Spleen (tissue), 11 donors: ENCODE measurements around the gene MSMB. TPM values are rescaled to one million over a fixed set of nuclear protein-coding genes. Genes with fewer than 3 reads are reported as not detected.
A peak's percentile ranks its signal among the peaks of the same experiment; 100 is the strongest.

Experiments
- DNase-seq: peaks from one replicate; pipeline ENCODE4 v3.0.0-alpha.2; 2020
- H3K27ac ChIP-seq, 8 donors: fragments of 200-600 bp; sonication (generic) in 7 of 8; 1 replicate in 4 of 8; 2 replicates in 4 of 8; pipeline versions ENCODE4 v1.5.0 to v1.8.0; 2016 to 2021; ENCODE audit warnings: inconsistent platforms in 4 of 8, mild to moderate bottlenecking in 4 of 8, moderate library complexity in 1 of 8
- H3K27me3 ChIP-seq, 7 donors: fragments of 200-600 bp; sonication (generic) in 6 of 7; replicated peaks in 1 of 7; 1 replicate in 4 of 7; 2 replicates in 3 of 7; pipeline versions ENCODE4 v1.5.0 to v1.8.0; 2016 to 2021; ENCODE audit warnings: inconsistent platforms in 3 of 7, mild to moderate bottlenecking in 1 of 7
- H3K36me3 ChIP-seq, 6 donors: fragments of 200-600 bp; sonication (generic) in 5 of 6; 1 replicate in 4 of 6; 2 replicates in 2 of 6; pipeline versions ENCODE4 v1.5.0 to v1.8.0; 2016 to 2021; ENCODE audit warnings: inconsistent platforms in 2 of 6
- H3K4me1 ChIP-seq, 6 donors: fragments of 200-600 bp; sonication (generic) in 5 of 6; 1 replicate in 3 of 6; 2 replicates in 3 of 6; pipeline versions ENCODE4 v1.5.0 to v1.8.0; 2016 to 2021; ENCODE audit warnings: inconsistent platforms in 3 of 6
- H3K4me3 ChIP-seq, 8 donors: fragments of 200-600 bp; sonication (generic) in 7 of 8; 1 replicate in 4 of 8; 2 replicates in 4 of 8; pipeline versions ENCODE4 v1.5.0 to v1.8.0; 2016 to 2021; ENCODE audit warnings: inconsistent platforms in 4 of 8, mild to moderate bottlenecking in 4 of 8, moderate library complexity in 2 of 8
- H3K9me3 ChIP-seq, 8 donors: fragments of 200-600 bp; sonication (generic) in 7 of 8; 1 replicate in 4 of 8; 2 replicates in 4 of 8; pipeline versions ENCODE4 v1.5.0 to v1.8.0; 2016 to 2021; ENCODE audit warnings: inconsistent platforms in 4 of 8
- POLR2A ChIP-seq, 3 donors: fragments of 450-650 bp; IDR thresholded peaks; one replicate each; pipeline ENCODE4 v1.5.1; 2017; ENCODE audit warnings: antibody characterized with exemption in 3 of 3, mild to moderate bottlenecking in 1 of 3
- POLR2AphosphoS5 ChIP-seq, 3 donors: sonication (generic); formaldehyde crosslinking; IDR thresholded peaks; one replicate each; pipeline ENCODE4 v1.5.1; 2017; ENCODE audit warnings: antibody characterized with exemption in 3 of 3
- WGBS, 5 donors: extraction: QIAGEN DNeasy Blood & Tissue Kit in 3 of 5; methylation state at CpG; one replicate each; pipeline versions ENCODE4 v1.1.5 to v1.1.7; 2013 to 2018; 5-methylcytosine and 5-hydroxymethylcytosine counted together
- intact Hi-C: fragments of 100-400 bp; cut with DNase I; formaldehyde crosslinking; loops from one replicate; pipeline ENCODE4 v1.15.0; 2023; ENCODE audit warnings: low total_unique reads
- polyA plus RNA-seq, 3 donors: library from polyadenylated mRNA; stranded (reverse); fragments of 200-250 nt; gene quantifications; one replicate each; pipeline ENCODE4 v1.2.1, GENCODE V29; 2013
- total RNA-seq, 7 donors: library from RNA; depleted of rRNA in 3 of 7; stranded (reverse); fragments of >200 nt in 3 of 7; fragmentation: NEBNext Ultra II Directional in 4 of 7; extraction: Animal tissue kit (Norgen Biotek cat#: 25700) in 4 of 7; gene quantifications; one replicate each; pipeline versions ENCODE4 v1.1.0 to v1.2.1, GENCODE V29; 2016 to 2021
- TF ChIP-seq, protein P1 (sequence below), 11 experiments: fragments of 200-600 bp in 7 of 11; fragments of 450-650 bp in 4 of 11; sonication (generic) in 4 of 11; IDR thresholded peaks in 8 of 11; conservative IDR thresholded peaks in 3 of 11; 1 replicate in 7 of 11; 2 replicates in 4 of 11; pipeline versions ENCODE4 v1.4.0 to v1.8.0; 2016 to 2021; ENCODE audit warnings: antibody characterized with exemption in 11 of 11, inconsistent platforms in 4 of 11, mild to moderate bottlenecking in 1 of 11
- donor health status: healthy with polysubstance abuse.
- donor health status: DM: no; HTN: no; CAD: no; lungs with moderate emphysema.
- donor health status: DM: no; HTN: no; CAD: no.
- donor health status: Bipolar disorder and iron deficiency.
- donor health status: healthy.
- donor health status: DM: no; HTN: no; CAD: no.
- donor health status: DM: yes; HTN: yes; CAD: no.

The MSMB gene
- total and polyA plus RNA-seq, 10 donors: not detected

DNA sequence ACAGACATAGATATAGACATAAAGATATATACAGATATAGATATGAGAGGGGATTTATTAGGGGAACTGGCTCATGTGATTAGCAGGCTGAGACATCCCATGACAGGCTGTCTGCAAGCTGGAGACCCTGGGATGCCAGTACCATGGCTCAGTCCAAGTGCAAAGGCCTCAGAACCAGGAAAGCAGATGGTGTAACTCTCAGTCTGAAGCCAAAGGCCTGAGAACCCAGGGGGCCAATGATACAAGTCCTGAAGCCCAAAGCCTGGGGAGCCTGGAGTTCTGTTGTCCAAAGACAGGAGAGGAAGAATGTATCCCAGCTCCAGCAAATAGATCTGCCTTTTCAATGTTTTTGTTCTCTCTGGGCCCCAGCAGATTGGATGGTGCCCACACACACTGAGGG lies 21.1 kb downstream of the MSMB start:
- intact Hi-C loops: no loop called here
- peak overlapping the region in 3 of 8 donors; percentile 9 to 40 (median 12) for H3K27ac ChIP-seq
- H3K4me1 ChIP-seq: peaks cover 51 to 100% (median 96%) of the 10 kb centered on the region in 6 donors

DNA sequence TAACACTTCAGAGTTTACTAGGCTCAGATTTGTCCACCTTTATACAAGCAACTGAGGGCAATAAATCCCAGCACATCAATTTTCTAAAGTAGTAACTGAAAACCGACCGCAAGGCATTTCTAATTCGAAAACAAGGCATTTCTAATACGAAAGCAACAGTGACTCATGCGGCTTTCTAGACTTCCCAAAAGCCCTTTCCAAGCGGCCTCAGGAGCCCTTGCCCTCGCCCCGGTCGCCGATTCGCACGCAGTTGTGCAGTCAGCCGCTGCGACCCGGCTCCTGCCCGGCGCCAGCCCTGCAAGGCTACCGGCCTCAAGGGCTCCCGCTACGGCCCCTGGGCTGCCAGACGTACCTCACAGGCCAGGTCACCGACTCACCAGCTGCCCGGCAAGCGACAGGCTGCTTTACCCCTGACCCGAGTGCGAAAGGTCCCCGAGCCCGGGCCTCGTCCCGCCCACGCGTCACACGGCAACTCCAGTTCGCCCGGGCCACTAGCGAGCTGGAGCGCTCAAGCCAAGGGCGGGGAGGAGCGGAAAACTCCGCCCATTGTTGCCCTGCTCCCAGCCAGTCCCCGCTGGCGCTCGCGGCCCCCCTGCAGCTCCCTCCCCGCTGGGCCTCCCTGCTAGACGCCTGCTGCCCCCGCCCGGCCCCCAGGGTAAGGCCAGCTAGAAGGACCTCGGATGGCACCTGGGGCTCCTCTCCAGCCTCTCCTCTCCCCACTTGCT lies 22.9 kb downstream of the MSMB start:
- TF ChIP-seq POLR2A (IDR thresholded peaks at IDR 0.05): peak in 1 of 3 donors; percentile 64
- TF ChIP-seq, protein P1, sequence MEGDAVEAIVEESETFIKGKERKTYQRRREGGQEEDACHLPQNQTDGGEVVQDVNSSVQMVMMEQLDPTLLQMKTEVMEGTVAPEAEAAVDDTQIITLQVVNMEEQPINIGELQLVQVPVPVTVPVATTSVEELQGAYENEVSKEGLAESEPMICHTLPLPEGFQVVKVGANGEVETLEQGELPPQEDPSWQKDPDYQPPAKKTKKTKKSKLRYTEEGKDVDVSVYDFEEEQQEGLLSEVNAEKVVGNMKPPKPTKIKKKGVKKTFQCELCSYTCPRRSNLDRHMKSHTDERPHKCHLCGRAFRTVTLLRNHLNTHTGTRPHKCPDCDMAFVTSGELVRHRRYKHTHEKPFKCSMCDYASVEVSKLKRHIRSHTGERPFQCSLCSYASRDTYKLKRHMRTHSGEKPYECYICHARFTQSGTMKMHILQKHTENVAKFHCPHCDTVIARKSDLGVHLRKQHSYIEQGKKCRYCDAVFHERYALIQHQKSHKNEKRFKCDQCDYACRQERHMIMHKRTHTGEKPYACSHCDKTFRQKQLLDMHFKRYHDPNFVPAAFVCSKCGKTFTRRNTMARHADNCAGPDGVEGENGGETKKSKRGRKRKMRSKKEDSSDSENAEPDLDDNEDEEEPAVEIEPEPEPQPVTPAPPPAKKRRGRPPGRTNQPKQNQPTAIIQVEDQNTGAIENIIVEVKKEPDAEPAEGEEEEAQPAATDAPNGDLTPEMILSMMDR (IDR thresholded peaks at IDR 0.05 in 8 of 11, conservative IDR thresholded peaks at IDR 0.05 in 3 of 11): peak in 7 of 11 experiments; percentile 14 to 55 (median 34)
- peak; percentile 90 to 97 (median 93) for TF ChIP-seq POLR2AphosphoS5 (IDR thresholded peaks at IDR 0.05)
- Histone ChIP-seq H3K4me3 (peak overlapping the region; percentile 46 to 76 (median 51)), H3K4me1 (peaks cover 52 to 100% (median 97%) of the 10 kb centered on the region in 6 donors), H3K9me3 (no peaks in the 10 kb centered on the region), H3K27ac (peak overlapping the region; percentile 64 to 95 (median 92)), H3K36me3 (peaks cover 0 to 17% (median 0%) of the 10 kb centered on the region in 6 donors), H3K27me3 (no peaks in the 10 kb centered on the region)
- intact Hi-C loops: no loop called here
- WGBS, 5 donors: 2 to 12% (median 4%) methylated on average over 17 to 49 of the region's 49 CpGs
- DNase-seq: peak; percentile 98

More for the DNA sequence above, 21.1 kb downstream of the MSMB start:
- Histone ChIP-seq H3K9me3 (no peaks in the 10 kb centered on the region), H3K36me3 (peaks cover 0 to 17% (median 0%) of the 10 kb centered on the region in 6 donors), H3K27me3 (no peaks in the 10 kb centered on the region), H3K4me3 (no peak overlapping the region)
- no peak for DNase-seq
- TF ChIP-seq, protein P1 (IDR thresholded peaks at IDR 0.05 in 8 of 11, conservative IDR thresholded peaks at IDR 0.05 in 3 of 11): no peak
- TF ChIP-seq POLR2A (IDR thresholded peaks at IDR 0.05): no peak
- TF ChIP-seq POLR2AphosphoS5 (IDR thresholded peaks at IDR 0.05): no peak

DNA sequence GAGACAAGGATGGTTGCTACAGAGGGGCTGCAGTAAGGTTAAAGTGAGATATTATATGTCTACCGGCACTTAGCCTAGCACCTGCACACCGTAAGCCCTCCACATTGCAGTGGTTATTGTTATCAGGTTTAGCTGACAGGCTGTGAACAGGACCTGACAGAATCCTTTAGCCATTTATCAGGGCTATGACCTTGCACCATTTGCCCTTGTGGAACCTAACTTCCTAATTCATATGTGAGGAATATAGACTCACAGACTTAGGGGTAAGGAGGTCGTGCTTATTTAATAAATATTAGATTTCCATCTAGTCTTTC lies 25.8 kb downstream of the MSMB start:
- Histone ChIP-seq H3K9me3 (no peaks in the 10 kb centered on the region), H3K4me3 (peak overlapping the region in 4 of 8 donors; percentile 49 to 76 (median 59)), H3K4me1 (peaks cover 39 to 100% (median 88%) of the 10 kb centered on the region in 6 donors), H3K27ac (peak overlapping the region in 7 of 8 donors; percentile 75 to 95 (median 92)), H3K36me3 (peaks cover 0 to 21% (median 12%) of the 10 kb centered on the region in 6 donors), H3K27me3 (no peaks in the 10 kb centered on the region)
- 39 to 56% (median 45%) methylated on average over 3 of the region's 3 CpGs for WGBS, 5 donors
- intact Hi-C loops: no loop called here
- TF ChIP-seq, protein P1 (IDR thresholded peaks at IDR 0.05 in 8 of 11, conservative IDR thresholded peaks at IDR 0.05 in 3 of 11): no peak
- TF ChIP-seq POLR2A (IDR thresholded peaks at IDR 0.05) (no peak), POLR2AphosphoS5 (IDR thresholded peaks at IDR 0.05) (no peak)
- DNase-seq: no peak

DNA sequence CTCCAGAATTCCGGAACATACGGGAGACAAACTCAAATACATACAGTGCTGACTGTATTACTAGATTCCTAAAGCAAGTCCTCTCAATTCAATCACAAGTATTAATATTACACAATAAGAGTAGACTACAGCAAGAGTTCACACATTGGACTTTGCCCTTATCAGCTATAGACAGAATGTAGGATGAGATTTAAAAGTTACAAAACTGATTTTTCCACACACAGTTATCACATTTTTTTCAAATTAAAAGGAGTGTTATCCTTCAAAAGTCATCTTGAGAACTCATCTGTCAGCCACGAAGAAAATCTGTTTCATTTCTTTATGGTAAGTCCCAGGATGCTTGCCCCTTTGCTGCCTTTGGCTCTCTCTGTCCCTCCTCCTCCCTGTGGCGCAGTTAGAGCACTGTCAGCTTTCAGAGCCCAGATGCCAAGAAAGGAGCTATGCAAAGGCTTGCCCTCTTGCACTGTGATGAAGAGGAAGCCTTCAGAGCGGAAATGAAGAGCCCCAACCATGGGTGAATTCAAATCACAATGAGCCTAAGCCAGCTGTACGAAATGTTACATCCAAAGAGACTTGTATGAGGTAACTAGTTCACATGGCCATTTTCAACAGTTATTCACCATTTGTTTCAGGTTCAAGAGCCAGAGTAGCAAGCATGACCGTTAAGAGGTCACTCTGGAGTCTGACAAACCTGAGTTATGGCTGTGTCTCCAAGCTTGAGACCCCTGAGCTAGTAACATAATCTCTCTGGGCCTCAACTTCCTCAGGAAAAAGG lies 26.3 kb downstream of the MSMB start:
- Histone ChIP-seq H3K27me3 (no peaks in the 10 kb centered on the region), H3K27ac (peak overlapping the region in 7 of 8 donors; percentile 75 to 95 (median 92)), H3K4me1 (peaks cover 39 to 100% (median 83%) of the 10 kb centered on the region in 6 donors), H3K4me3 (peak overlapping the region in 4 of 8 donors; percentile 49 to 76 (median 59)), H3K9me3 (no peaks in the 10 kb centered on the region), H3K36me3 (peaks cover 0 to 26% (median 17%) of the 10 kb centered on the region in 6 donors)
- 42 to 54% (median 48%) methylated on average over 7 of the region's 7 CpGs for WGBS, 5 donors
- DNase-seq: no peak
- intact Hi-C loops: no loop called here
- TF ChIP-seq, protein P1 (IDR thresholded peaks at IDR 0.05 in 8 of 11, conservative IDR thresholded peaks at IDR 0.05 in 3 of 11): peak in 1 of 11 experiments; percentile 18
- TF ChIP-seq POLR2AphosphoS5 (IDR thresholded peaks at IDR 0.05) (peak in 2 of 3 donors; percentile 31 to 83), POLR2A (IDR thresholded peaks at IDR 0.05) (no peak)
